Mucosa of rectum (tissue), 2 donors: ENCODE results near the gene TNNI3K.
"Not testable (repeated sequence)": the region's sequence is repeated elsewhere in the genome, so short reads cannot be mapped to it uniquely, and the experiment has no call there.

Experiments
- H3K27ac ChIP-seq, 2 donors: one replicate each; pipeline ENCODE4 v1.7.0; 2013; ENCODE audit warnings: inconsistent platforms in 2 of 2, low read depth in 2 of 2, low read length in 2 of 2
- H3K27me3 ChIP-seq, 2 donors: one replicate each; pipeline ENCODE4 v1.7.0; 2013; ENCODE audit warnings: low read length in 2 of 2; ENCODE audit not compliant: control insufficient read depth in 2 of 2, insufficient read depth in 2 of 2
- H3K36me3 ChIP-seq, 2 donors: one replicate each; pipeline ENCODE4 v1.7.0; 2013; ENCODE audit warnings: low read length in 2 of 2; ENCODE audit not compliant: control insufficient read depth in 2 of 2, insufficient read depth in 2 of 2
- H3K4me1 ChIP-seq, 2 donors: one replicate each; pipeline ENCODE4 v1.7.0; 2013; ENCODE audit warnings: low read length in 2 of 2, mild to moderate bottlenecking in 1 of 2; ENCODE audit not compliant: control insufficient read depth in 2 of 2, insufficient read depth in 2 of 2
- H3K4me3 ChIP-seq, 2 donors: one replicate each; pipeline ENCODE4 v1.7.0; 2013; ENCODE audit warnings: low read length in 2 of 2
- H3K9ac ChIP-seq, 2 donors: one replicate each; pipeline ENCODE4 v1.7.0; 2013; ENCODE audit warnings: low read length in 2 of 2, low read depth in 1 of 2, mild to moderate bottlenecking in 1 of 2
- H3K9me3 ChIP-seq, 2 donors: one replicate each; pipeline ENCODE4 v1.7.0; 2013; ENCODE audit warnings: low read length in 2 of 2; ENCODE audit not compliant: control insufficient read depth in 2 of 2
- donor health status: healthy.
- donor health status: Normal muscosa, but diverticular disease.

TNNI3K gene

DNA sequence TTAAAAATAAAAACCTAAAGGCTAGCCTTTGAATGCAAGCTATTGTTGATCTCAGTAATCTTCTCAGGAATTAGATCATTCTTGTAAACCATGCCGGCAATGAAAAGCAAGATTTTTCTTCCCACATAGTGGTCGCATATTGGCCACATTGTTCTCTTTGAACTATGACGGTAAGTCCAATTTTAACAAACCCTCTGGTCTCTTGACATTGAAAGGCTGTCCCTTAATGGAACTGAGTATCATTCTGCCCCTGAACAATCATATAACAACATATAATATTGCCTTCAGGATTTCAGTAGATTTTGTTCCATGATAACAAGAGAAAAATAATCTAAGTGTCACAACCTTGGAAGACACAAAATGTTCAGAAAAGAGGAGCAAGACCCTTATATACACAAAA is 1.3 kb downstream of the TNNI3K start:
- H3K4me1 ChIP-seq, result no peaks in the 10 kb centered on the region
- H3K36me3 ChIP-seq, result no peaks in the 10 kb centered on the region
- no peaks in the 10 kb centered on the region for H3K27me3 ChIP-seq
- H3K27ac ChIP-seq, result no peak overlapping the region
- H3K9me3 ChIP-seq, result no peaks in the 10 kb centered on the region
- H3K4me3 ChIP-seq, result no peak overlapping the region
- no peak overlapping the region for H3K9ac ChIP-seq

DNA sequence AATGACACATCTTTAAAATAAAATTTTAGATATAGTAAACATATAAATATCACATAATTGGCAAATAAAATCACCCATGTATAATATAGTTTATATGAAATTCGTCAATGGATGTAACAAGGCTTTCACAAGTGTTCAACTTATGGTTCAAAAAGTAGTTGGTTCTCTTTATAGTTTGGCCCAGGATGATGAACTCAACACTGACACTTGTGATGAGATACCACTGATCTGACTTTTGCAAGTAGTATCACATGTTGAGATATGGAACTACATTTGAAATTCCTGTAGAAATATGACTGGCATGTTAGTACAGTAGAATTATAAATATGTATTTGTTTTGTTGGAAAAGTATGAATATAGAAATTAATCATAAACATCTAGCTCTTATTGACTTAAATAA is 1.8 kb downstream of the TNNI3K start:
- Histone ChIP-seq H3K9ac (no peak overlapping the region), H3K27me3 (no peaks in the 10 kb centered on the region), H3K9me3 (no peaks in the 10 kb centered on the region), H3K27ac (no peak overlapping the region), H3K4me1 (no peaks in the 10 kb centered on the region), H3K36me3 (no peaks in the 10 kb centered on the region), H3K4me3 (no peak overlapping the region)

DNA sequence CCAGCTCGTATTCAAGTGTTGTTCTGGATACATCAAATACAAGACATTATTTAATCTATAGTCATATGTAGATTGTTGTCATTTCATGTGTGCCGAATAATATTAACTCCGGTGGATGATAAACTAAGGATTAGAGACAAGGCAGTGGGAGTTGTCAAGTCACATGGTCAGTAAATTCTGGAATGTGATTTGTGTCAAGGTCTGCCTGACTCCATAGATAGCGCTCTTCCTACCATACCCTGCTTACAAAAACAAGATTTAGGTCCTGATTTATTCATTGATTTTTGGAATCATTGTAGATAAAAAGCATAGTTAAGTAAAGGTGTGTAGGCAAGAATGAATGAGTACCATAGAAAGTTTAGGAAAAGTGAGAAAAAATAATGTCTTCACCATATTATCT is 2.6 kb downstream of the TNNI3K start:
- H3K27ac ChIP-seq, result no peak overlapping the region
- H3K9me3 ChIP-seq, result no peaks in the 10 kb centered on the region
- no peaks in the 10 kb centered on the region for H3K36me3 ChIP-seq
- H3K4me3 ChIP-seq, result no peak overlapping the region
- no peaks in the 10 kb centered on the region for H3K27me3 ChIP-seq
- no peak overlapping the region for H3K9ac ChIP-seq
- H3K4me1 ChIP-seq, result no peaks in the 10 kb centered on the region

DNA sequence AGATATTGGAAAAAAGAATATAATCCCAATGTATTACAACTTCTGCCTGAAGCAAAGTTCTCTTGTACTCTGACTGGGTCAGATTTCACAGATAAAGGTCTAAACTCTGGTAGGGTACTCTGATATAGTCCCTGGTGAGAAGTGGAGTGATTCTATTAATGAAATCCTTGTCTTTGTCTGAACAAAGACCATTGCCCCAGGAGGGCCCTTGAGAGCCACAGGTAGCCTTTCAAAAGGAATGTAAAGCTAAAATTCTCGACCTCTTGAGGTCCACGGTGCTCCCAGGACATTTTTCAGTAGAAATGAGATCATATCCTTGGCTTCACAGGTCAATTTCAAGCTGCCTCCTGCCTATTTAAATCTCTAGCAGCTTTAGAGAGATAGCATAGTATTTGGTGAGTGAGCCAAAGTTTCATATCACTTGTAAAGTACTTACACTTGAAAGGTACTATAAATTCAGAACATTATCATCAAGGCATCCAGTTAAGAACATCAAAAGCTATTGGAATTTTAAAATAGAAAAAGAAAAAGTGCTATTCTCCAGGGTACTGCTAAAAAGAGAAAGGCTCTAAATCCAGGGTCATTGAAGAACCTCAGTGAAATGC is 10.1 kb downstream of the TNNI3K start:
- Histone ChIP-seq H3K27ac (no peak overlapping the region), H3K4me1 (no peaks in the 10 kb centered on the region), H3K27me3 (no peaks in the 10 kb centered on the region), H3K4me3 (no peak overlapping the region), H3K36me3 (no peaks in the 10 kb centered on the region), H3K9ac (no peak overlapping the region), H3K9me3 (no peaks in the 10 kb centered on the region)

DNA sequence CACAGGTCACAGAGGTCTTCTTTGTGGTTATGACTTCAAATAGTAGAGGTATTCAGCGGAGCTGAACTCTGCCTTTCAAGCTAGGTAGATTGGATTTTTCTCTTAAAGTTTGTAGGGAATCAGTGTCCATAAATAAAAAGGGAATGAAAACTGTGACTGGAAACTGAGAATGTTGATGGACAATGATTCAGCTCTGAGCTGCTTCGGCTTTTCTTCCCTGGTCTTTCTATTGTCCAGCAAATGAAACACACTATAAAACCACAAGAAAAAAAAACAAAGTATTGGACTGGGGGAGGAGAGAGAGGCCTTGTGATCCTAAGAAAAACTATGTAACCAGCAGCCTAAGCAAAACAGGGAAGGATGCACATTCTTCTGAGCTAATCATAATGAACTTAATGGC is 11.1 kb downstream of the TNNI3K start:
- H3K9me3 ChIP-seq, result no peaks in the 10 kb centered on the region
- H3K27ac ChIP-seq, result no peak overlapping the region
- no peak overlapping the region for H3K9ac ChIP-seq
- no peak overlapping the region for H3K4me3 ChIP-seq
- no peaks in the 10 kb centered on the region for H3K27me3 ChIP-seq
- H3K36me3 ChIP-seq, result no peaks in the 10 kb centered on the region
- no peaks in the 10 kb centered on the region for H3K4me1 ChIP-seq

DNA sequence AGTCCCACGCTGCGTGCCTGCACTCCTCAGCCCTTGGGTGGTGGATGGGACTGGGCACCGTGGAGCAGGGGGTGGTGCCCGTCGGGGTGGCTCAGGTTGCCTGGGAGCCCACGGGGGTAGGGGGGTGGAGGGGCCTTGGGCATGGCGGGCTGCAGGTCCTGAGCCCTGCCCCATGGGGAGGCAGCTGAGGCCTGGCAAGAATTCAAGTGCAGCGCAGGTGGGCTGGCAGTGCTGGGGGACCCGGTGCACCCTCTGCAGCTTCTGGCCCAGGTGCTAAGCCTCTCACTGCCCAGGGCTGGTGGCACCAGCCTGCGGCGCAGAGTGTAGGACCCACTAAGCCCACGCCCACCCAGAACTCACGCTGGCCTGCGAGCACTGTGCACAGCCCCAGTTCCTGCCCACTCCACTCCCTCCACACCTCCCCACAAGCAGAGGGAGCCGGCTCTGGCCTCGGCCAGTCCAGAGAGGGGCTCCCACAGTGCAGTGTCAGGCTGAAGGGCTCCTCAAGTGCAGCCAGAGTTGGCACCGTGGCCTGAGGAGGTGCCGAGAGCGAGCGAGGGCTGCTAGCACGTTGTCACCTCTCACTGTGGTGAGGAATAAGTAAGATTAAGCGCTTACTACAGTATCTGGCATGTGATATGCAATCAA is 12.8 kb downstream of the TNNI3K start:
- Histone ChIP-seq H3K9ac (no peak overlapping the region), H3K27me3 (no peaks in the 10 kb centered on the region), H3K4me3 (no peak overlapping the region), H3K9me3 (no peaks in the 10 kb centered on the region), H3K27ac (no peak overlapping the region), H3K4me1 (no peaks in the 10 kb centered on the region), H3K36me3 (no peaks in the 10 kb centered on the region)

DNA sequence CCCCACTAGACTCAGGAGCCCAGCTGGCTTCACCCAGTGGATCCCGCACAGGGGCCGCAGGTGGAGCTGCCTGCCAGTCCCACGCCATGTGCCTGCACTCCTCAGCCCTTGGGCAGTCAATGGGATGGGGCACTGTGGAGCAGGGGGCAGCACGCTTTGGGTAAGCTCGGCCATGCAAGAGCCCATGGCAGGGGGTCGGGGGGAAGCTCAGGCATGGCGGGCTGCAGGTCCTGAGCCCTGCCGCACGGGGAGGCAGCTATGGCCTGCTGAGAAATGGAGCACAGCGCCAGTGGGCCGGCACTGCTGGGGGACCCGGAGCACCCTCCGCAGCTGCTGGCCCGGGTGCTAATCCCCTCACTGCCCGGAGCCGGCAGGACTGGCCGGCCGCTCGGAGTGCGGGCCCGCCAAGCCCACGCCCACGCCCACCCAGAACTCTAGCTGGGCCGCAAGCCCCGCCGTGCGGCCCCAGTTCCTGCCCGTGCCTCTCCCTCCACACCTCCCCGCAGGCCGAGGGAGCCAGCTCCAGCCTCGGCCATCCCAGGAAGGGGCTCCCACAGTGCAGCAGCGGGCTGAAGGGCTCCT is 18.1 kb downstream of the TNNI3K start:
- H3K27ac ChIP-seq, H3K36me3 ChIP-seq, H3K27me3 ChIP-seq, H3K4me3 ChIP-seq, H3K4me1 ChIP-seq, H3K9ac ChIP-seq, H3K9me3 ChIP-seq: not testable (repeated sequence)

DNA sequence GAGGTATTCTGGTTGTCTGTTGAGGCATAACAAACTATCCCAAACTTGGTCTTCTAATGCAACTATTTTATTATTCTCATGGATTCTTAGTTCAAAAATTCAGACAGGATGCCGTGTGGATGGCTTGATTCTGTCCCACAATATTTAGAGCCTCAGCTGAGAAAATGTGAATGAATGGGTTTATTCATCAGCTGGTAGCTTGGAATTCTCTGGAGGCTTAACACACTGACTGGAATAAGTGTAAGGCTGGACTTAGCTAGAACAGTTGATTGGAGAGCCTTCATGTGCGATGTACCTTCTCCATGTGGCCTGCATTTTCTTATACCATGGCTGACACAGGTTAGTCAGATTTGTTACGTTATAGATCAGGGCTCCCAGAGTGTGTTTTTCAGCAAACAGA is 30.8 kb downstream of the TNNI3K start:
- no peaks in the 10 kb centered on the region for H3K4me1 ChIP-seq
- H3K27ac ChIP-seq, result no peak overlapping the region
- H3K9me3 ChIP-seq, result no peaks in the 10 kb centered on the region
- no peak overlapping the region for H3K9ac ChIP-seq
- H3K27me3 ChIP-seq, result no peaks in the 10 kb centered on the region
- no peak overlapping the region for H3K4me3 ChIP-seq
- H3K36me3 ChIP-seq, result no peaks in the 10 kb centered on the region

DNA sequence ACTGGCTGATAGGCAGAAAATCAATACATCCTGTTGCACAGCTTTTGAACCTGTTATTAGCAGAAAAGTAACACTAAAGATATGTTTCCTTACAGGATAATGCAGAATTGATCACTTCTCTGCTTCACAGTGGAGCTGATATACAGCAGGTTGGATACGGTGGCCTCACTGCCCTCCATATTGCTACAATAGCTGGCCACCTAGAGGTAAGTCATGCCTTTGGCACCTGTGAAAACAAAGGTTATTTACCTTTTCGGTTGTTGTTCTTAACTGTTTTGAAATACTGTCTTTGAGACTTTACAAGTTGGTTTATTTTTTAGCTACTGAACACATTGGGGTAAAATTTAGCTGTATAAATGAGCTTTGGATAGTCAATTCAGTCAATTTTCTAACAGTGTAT is 36.3 kb downstream of the TNNI3K start:
- H3K36me3 ChIP-seq, result no peaks in the 10 kb centered on the region
- no peaks in the 10 kb centered on the region for H3K9me3 ChIP-seq

DNA sequence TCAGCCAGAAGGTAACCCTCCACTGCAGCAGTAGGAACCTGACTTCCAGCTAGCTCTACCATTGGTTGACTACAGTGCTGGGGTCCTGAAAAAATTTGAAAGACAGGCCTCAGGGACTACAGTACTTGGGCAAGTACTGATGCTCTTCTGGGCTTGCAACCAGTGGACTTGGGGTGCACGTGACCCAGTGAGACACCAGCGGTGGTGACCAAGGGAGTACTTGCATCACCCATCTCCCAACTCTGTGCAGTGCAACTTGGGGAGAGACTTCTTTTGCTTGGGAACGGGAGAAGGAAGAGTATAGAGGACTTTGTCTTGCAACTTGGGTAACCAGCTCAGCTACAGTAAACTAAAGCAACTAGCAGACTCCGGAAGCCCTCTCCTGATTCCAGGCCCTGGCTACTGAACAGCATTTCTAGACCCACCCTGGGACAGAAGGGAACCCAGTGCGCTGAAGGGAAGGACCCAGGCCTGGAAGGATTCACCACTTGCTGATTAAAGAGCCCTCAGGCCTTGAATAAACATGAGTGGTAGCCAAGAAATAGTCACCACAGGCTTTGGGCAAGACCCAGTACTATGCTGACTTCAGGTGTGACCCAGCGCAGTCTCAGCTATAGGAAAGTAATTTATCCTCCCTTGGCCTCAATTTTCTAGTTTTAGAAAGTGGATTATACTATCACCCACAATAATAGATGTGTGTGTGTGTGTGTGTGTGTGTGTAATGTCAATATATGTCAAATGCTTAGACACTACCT is 45.6 kb downstream of the TNNI3K start:
- H3K9ac ChIP-seq, result no peak overlapping the region
- no peaks in the 10 kb centered on the region for H3K4me1 ChIP-seq
- no peak overlapping the region for H3K4me3 ChIP-seq
- H3K27ac ChIP-seq, result no peak overlapping the region
- H3K9me3 ChIP-seq, result no peaks in the 10 kb centered on the region
- no peaks in the 10 kb centered on the region for H3K36me3 ChIP-seq
- H3K27me3 ChIP-seq, result no peaks in the 10 kb centered on the region

More for the DNA sequence above, 36.3 kb downstream of the TNNI3K start:
- no peak overlapping the region for H3K4me3 ChIP-seq
- no peak overlapping the region for H3K9ac ChIP-seq
- H3K4me1 ChIP-seq, result no peaks in the 10 kb centered on the region
- H3K27ac ChIP-seq, result no peak overlapping the region
- H3K27me3 ChIP-seq, result no peaks in the 10 kb centered on the region
